Choroid plexus epithelial cell (primary cell): ENCODE data around the gene GFI1B.
A peak's percentile ranks its signal among the peaks of the same experiment; 100 is the strongest.

Experiments
- DNase-seq: peaks from one replicate; pipeline ENCODE4 v3.0.0-alpha.2; 2010; ENCODE audit warnings: low read depth
- H3K4me3 ChIP-seq: 2 replicates; pipeline ENCODE4 v1.5.1; 2011; ENCODE audit warnings: low read depth, mild to moderate bottlenecking, control low read depth, low read length, moderate library complexity
- CTCF ChIP-seq: conservative IDR thresholded peaks from 2 replicates; pipeline ENCODE4 v1.5.1; 2011; ENCODE audit warnings: low read depth, mild to moderate bottlenecking, control low read depth, inconsistent platforms, low read length, moderate library complexity

GFI1B gene

DNA sequence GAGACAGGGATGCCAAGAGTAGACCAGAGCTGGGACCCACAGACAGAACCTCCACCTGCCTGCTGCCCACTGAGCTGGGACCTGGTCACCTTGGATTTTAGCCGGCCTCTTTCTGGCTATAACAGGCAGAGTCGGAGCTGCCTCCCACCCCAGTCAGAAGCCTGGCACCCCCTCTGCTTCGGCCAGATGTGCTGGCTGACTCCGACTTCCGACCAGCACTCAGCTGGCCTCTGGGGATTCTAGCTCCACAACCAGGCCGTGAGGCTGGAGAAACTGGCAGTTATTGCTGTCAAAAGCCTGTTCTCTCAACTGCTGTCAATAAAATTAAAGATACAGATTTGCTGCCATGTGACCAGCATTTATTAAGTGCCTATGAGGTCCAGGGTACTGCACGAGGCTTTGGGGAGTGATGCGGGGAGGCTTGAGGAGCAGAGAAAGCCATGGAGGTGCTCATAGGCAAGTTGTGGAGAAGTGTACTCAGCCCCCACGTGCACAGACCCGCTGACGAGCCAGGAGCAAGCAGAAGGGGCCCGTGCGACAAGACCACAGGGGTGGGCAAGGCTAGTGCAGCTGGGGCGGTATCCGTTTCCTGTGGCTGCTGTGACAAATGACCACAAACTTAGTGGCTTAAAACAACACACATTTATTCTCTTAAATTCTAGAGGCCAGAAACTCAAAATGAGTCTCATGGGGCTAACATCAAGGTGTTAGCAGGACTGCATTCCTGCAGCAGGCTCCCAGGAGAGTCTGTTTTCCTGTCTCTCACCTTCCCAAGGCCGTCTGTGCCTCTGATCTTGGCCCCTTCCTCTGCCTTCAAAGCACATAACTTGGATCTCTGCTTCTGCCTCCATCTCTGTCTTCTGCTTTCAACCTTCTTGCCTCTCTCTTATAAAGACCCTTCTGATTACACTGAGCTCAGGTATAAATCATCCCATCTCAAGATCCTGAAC is 13.1 kb downstream of the GFI1B start:
- no peak for TF ChIP-seq CTCF
- DNase-seq, result no peak
- no peak overlapping the region for H3K4me3 ChIP-seq

DNA sequence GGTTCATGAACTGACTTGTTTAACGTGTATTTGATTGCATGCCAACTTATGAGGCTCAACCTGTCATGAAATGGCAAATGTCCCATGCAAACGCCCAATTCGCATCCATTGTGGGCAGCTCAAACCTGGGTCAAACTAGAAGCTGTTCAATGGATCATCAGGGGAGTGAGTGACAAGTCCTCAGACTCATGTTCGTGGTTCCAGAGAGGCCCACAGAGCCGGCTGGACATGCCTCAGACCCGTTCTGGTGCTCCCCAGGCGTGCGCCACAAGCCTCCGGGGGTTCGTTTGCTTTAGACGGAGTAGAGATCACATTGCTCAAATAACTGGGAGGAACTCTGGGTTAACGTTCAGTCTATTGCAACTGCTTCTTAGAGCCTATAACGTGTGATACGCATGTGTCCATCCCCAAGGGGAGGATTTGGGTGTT is 15.0 kb downstream of the GFI1B start:
- TF ChIP-seq CTCF, result no peak
- DNase-seq, result no peak
- no peak overlapping the region for H3K4me3 ChIP-seq

GRCh38 chr9:132994410-132995120 is 16.1 kb downstream of the GFI1B start:
- no peak for TF ChIP-seq CTCF
- DNase-seq, result peak; percentile 38
- no peak overlapping the region for H3K4me3 ChIP-seq

GRCh38 chr9:132995121-132995420 is 16.6 kb downstream of the GFI1B start:
- no peak for TF ChIP-seq CTCF
- DNase-seq, result no peak
- no peak overlapping the region for H3K4me3 ChIP-seq

- no peak for TF ChIP-seq CTCF
- H3K4me3 ChIP-seq, result no peak overlapping the region
- DNase-seq, result no peak
Measured at GRCh38 chr9:132995879-132996278, 17.4 kb downstream of the GFI1B start.

GRCh38 chr9:132996526-132996925 is 18.0 kb downstream of the GFI1B start:
- TF ChIP-seq CTCF, result no peak
- no peak overlapping the region for H3K4me3 ChIP-seq
- DNase-seq, result no peak
